Ovary (tissue), 9 donors: ENCODE data around the gene APBB2. TPM values are rescaled to one million over a fixed set of nuclear protein-coding genes. Genes with fewer than 3 reads are reported as not detected.
"Not testable (repeated sequence)": the region's sequence is repeated elsewhere in the genome, so short reads cannot be mapped to it uniquely, and the experiment has no call there.

ENCODE experiments used
- DNase-seq, 5 donors: peaks; one replicate each; pipeline ENCODE4 v3.0.0-alpha.2; 2019 to 2020
- H3K27ac ChIP-seq, 2 donors: fragments of 200-600 bp; one replicate each; pipeline versions ENCODE4 v1.5.1 to v1.8.0; 2019 to 2022
- H3K27me3 ChIP-seq: fragments of 200-600 bp; one replicate; pipeline ENCODE4 v1.8.0; 2022
- H3K36me3 ChIP-seq: fragments of 200-600 bp; sonication (generic); one replicate; pipeline ENCODE4 v1.5.1; 2019
- H3K4me1 ChIP-seq: one replicate; pipeline ENCODE4 v1.8.1; 2013; ENCODE audit warnings: mild to moderate bottlenecking, moderate library complexity; ENCODE audit not compliant: insufficient read depth
- H3K4me3 ChIP-seq: fragments of 200-600 bp; sonication (generic); one replicate; pipeline ENCODE4 v1.5.1; 2017
- H3K9me3 ChIP-seq, 2 donors: fragments of 200-600 bp in 1 of 2; sonication (generic) in 1 of 2; one replicate each; pipeline versions ENCODE4 v1.5.1 to v1.8.1; 2013 to 2019; ENCODE audit warnings: mild to moderate bottlenecking in 1 of 2, moderate library complexity in 1 of 2
- CTCF ChIP-seq, 3 donors: fragments of 450-650 bp in 2 of 3; fragments of 200-600 bp in 1 of 3; IDR thresholded peaks; one replicate each; pipeline versions ENCODE4 v1.5.1 to v1.8.0; 2016 to 2022; ENCODE audit warnings: antibody characterized with exemption in 3 of 3, mild to moderate bottlenecking in 1 of 3
- EP300 ChIP-seq: sonication (generic); formaldehyde crosslinking; IDR thresholded peaks from one replicate; pipeline ENCODE4 v1.6.1; 2017; ENCODE audit warnings: antibody characterized with exemption
- POLR2A ChIP-seq: fragments of 450-650 bp; IDR thresholded peaks from one replicate; pipeline ENCODE4 v1.6.1; 2017; ENCODE audit warnings: antibody characterized with exemption, mild to moderate bottlenecking, moderate library complexity
- WGBS, 3 donors: extraction: QIAGEN DNeasy Blood & Tissue Kit in 1 of 3; methylation state at CpG; one replicate each; pipeline versions ENCODE4 v1.1.5 to v1.1.7; 2013 to 2017; 5-methylcytosine and 5-hydroxymethylcytosine counted together
- intact Hi-C, 4 donors: fragments of 100-400 bp; cut with DNase I; formaldehyde crosslinking; loops; one replicate each; pipeline versions ENCODE4 v1.11.0 to v1.15.1; 2022 to 2023
- polyA plus RNA-seq, 2 donors: library from polyadenylated mRNA; stranded (reverse); fragments of 200-250 nt in 1 of 2; fragments of 350-450 nt in 1 of 2; fragmentation: Illumina TruSeq in 1 of 2; extraction: RNeasy Lipid Tissue Mini Kit (QIAGEN cat#74804) in 1 of 2; gene quantifications; one replicate each; pipeline ENCODE4 v1.2.3, GENCODE V29; 2013 to 2014
- total RNA-seq, 7 donors: library from RNA; depleted of rRNA in 2 of 7; stranded (reverse); fragments of >200 nt in 2 of 7; fragmentation: NEBNext Ultra II Directional in 3 of 7; extraction: Animal tissue kit (Norgen Biotek cat#: 25700) in 3 of 7; gene quantifications; one replicate each; pipeline versions ENCODE4 v1.1.0 to v1.2.4, GENCODE V29; 2016 to 2023
- donor health status: DM: no; HTN: no; CAD: no; lungs with moderate emphysema.
- donor health status: DM: no; HTN: no; CAD: no.
- donor health status: Bipolar disorder and iron deficiency.
- donor health status: DM: yes; HTN: yes; CAD: no.
- donor health status: DM: no; HTN: no; CAD: no.
- donor health status: DM: yes; HTN: yes; CAD: no.

The APBB2 gene
- total and polyA plus RNA-seq, 9 donors: 30.9 to 163 (median 80.1) TPM

GRCh38 chr4:40908297-40908696, 306.0 kb downstream of the APBB2 start:
- TF ChIP-seq EP300 (no peak), POLR2A (no peak), CTCF (IDR thresholded peaks at IDR 0.05) (no peak)
- Histone ChIP-seq H3K36me3 (no peaks in the 10 kb centered on the region), H3K27ac (no peak overlapping the region), H3K4me1 (no peaks in the 10 kb centered on the region), H3K27me3 (no peaks in the 10 kb centered on the region), H3K9me3 (no peaks in the 10 kb centered on the region), H3K4me3 (no peak overlapping the region)
- 73 to 83% (median 73%) methylated on average over 12 of the region's 12 CpGs for WGBS, 3 donors
- intact Hi-C loops: loop anchor here in 1 of 4 donors (10.0 kb wide), 1 partner anchor 173 kb away; no protein-coding TSS in a partner anchor
- no peak for DNase-seq

- Histone ChIP-seq H3K9me3 (no peaks in the 10 kb centered on the region), H3K27ac (no peak overlapping the region), H3K36me3 (no peaks in the 10 kb centered on the region), H3K27me3 (no peaks in the 10 kb centered on the region), H3K4me3 (no peak overlapping the region), H3K4me1 (no peaks in the 10 kb centered on the region)
- TF ChIP-seq CTCF (IDR thresholded peaks at IDR 0.05) (no peak), EP300 (no peak), POLR2A (no peak)
- intact Hi-C loops: loop anchor here in 1 of 4 donors (10.0 kb wide), 1 partner anchor 171 kb away; no protein-coding TSS in a partner anchor
- DNase-seq: no peak
- 77 to 84% (median 84%) methylated on average over 8 of the region's 8 CpGs for WGBS, 3 donors
These were observed 308.9 kb downstream of the APBB2 start for GRCh38 chr4:40905414-40905813.

GRCh38 chr4:40900531-40900930, 313.8 kb downstream of the APBB2 start:
- H3K4me3 ChIP-seq, H3K36me3 ChIP-seq, H3K27me3 ChIP-seq, H3K4me1 ChIP-seq, H3K9me3 ChIP-seq, DNase-seq, H3K27ac ChIP-seq: not testable (repeated sequence)
- intact Hi-C loops: loop anchor here in 1 of 4 donors (10.0 kb wide), 1 partner anchor 166 kb away; no protein-coding TSS in a partner anchor
- 92 to 95% (median 95%) methylated on average over 4 of the region's 4 CpGs for WGBS, 3 donors

GRCh38 chr4:40897557-40898203, 316.7 kb downstream of the APBB2 start:
- H3K27me3 ChIP-seq: no peaks in the 10 kb centered on the region
- intact Hi-C loops: no loop called here
- DNase-seq: peak; percentile 64 to 81 (median 73)
- no peaks in the 10 kb centered on the region for H3K4me1 ChIP-seq
- TF ChIP-seq POLR2A (no peak), CTCF (IDR thresholded peaks at IDR 0.05) (peak; percentile 48 to 74 (median 61))
- H3K36me3 ChIP-seq: no peaks in the 10 kb centered on the region
- H3K9me3 ChIP-seq: no peaks in the 10 kb centered on the region
- H3K27ac ChIP-seq: no peak overlapping the region
- WGBS, 3 donors: 36 to 42% (median 39%) methylated on average over 10 of the region's 10 CpGs
- no peak overlapping the region for H3K4me3 ChIP-seq

GRCh38 chr4:40890764-40891163, 323.6 kb downstream of the APBB2 start:
- 92 to 95% (median 95%) methylated on average over 6 of the region's 6 CpGs for WGBS, 3 donors
- no peaks in the 10 kb centered on the region for H3K9me3 ChIP-seq
- intact Hi-C loops: no loop called here
- no peaks in the 10 kb centered on the region for H3K27me3 ChIP-seq
- DNase-seq: no peak
- H3K4me1 ChIP-seq: no peaks in the 10 kb centered on the region
- no peak overlapping the region for H3K27ac ChIP-seq
- H3K4me3 ChIP-seq: no peak overlapping the region
- no peaks in the 10 kb centered on the region for H3K36me3 ChIP-seq
- TF ChIP-seq CTCF (IDR thresholded peaks at IDR 0.05): no peak
- no peak for TF ChIP-seq EP300
- TF ChIP-seq POLR2A: no peak
